ENCODE data around the gene TNFRSF12A.
A peak's percentile ranks its signal among the peaks of the same experiment; 100 is the strongest.
"Not testable (repeated sequence)": the region's sequence is repeated elsewhere in the genome, so short reads cannot be mapped to it uniquely, and the experiment has no call there.

Gene TNFRSF12A

DNA sequence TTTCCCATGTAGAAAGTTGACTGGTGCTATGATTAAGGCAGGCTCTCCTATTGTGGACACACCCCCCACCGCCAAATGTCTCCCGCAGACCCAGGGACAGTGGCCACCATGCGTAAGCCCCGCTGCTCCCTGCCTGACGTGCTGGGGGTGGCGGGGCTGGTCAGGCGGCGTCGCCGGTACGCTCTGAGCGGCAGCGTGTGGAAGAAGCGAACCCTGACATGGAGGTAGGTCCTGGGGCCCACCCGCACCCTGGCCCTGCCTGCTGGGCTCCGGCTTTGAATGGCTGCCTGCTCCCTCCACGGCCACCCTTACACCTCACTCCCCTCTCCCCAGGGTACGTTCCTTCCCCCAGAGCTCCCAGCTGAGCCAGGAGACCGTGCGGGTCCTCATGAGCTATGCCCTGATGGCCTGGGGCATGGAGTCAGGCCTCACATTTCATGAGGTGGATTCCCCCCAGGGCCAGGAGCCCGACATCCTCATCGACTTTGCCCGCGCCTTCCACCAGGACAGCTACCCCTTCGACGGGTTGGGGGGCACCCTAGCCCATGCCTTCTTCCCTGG is 29.8 kb downstream of the TNFRSF12A start:
- DNase-seq, result no peak

DNA sequence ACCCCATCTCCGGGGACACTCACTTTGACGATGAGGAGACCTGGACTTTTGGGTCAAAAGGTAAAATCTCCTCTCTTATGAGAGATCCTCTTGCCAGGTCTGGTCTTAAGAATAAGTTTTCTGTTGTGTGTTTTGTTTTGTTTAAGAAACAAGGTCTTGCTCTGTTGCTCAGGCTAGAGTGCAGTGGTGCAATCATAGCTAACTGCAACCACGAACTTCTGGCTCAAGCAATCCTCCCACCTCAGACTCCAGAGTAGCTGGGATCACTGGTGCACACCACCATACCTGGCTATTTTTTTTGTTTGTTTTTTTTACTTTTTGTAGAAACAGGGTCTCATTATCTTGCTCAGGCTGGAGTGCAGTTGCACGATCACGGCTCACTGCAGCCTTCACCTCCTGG is 30.3 kb downstream of the TNFRSF12A start:
- DNase-seq, result peak; percentile 16 to 34

DNA sequence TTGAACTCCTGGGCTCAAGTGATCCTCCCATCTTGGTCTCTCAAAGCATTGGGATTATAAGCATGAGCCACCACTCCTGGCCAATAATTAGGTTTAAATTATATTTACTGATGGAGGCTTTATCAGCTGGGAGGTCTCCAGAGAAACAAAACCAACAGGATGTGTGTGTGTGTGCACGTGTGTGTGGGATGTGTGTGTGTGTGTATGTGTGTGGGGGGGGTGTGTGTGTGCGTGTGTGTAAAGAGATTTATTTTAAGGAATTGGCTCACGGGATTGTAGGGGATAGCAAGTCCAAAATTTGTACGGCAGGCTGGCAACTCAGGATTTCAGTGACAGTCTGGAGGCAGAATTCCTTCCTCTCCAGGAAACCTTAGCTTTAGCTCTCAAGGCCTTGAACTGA is 30.8 kb downstream of the TNFRSF12A start:
- DNase-seq, result no peak

DNA sequence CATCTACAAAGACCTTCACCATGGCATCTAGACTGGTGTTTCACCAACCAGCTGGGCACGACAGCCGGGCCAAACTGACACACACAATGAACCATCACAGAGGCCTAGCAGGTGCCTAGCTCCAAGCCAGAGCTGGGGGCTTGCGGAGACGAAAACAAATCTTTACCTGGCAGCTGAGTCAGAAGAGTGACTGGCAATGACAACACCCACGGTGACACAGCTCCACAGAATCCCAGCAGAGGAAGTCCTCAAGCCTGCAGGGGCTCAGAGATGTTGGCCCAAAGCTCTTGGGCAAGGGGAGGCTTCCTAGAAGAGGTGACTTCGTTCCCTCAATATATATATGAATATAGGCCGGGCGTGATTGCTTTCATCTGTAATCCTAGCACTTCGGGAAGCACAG is 31.3 kb downstream of the TNFRSF12A start:
- peak; percentile 54 to 75 for DNase-seq

DNA sequence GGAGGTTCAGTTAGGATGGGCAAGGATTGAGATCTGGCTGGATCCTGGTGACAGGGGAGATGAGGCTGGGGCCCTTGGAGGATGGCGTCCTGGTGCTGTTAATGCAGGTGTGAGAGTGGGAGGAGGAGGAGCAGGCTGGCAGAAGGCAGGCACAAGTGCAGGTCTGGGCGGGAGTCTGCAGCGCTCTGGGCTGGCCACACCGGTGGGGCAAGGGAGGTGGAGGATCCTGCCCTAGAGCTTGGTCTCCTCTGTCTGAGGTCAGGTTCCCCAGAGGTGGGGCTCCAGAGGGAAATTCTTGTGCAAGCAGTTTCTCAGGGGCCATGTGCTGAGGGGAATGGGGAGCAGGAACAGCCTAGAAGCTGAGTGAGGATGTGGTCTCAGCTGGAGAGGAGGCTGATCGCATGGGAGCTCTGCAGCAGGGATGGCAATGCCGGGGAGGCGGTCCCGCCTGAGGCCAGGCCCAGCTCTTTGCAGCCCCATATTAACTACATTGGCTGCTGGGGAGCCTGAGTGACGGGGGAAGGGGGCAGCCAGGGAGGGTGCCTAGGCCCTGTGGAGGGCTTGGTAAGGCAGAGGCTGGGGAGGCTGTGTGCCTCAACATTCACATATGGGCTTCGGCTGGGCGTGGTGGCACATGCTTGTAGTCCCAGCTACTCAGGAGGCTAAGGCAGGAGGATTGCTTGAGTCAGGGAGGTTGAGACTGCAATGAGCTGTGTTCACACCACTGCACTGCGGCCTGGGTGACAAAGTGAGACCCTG is 32.6 kb downstream of the TNFRSF12A start:
- not testable (repeated sequence) for DNase-seq

DNA sequence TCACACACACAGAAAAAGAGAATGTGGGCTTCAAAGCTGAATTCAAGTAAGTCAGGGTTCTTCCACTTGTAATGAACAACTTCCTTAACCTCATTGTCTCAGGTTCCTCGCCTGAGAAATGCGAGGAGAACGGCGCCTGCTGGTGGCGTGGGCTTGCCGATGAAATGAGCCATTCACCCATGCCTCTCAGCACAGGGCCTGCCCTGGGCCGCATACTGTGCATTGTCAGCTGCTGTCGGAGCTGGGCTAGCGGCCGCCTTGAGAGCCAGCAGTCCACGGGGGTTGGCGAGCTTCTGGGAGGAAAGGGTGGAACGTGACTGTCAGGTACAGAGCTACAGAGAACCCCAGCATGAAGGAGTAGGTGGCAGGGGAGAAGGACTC is 33.2 kb downstream of the TNFRSF12A start:
- DNase-seq, result peak in 1 of 2 donors; percentile 20

DNA sequence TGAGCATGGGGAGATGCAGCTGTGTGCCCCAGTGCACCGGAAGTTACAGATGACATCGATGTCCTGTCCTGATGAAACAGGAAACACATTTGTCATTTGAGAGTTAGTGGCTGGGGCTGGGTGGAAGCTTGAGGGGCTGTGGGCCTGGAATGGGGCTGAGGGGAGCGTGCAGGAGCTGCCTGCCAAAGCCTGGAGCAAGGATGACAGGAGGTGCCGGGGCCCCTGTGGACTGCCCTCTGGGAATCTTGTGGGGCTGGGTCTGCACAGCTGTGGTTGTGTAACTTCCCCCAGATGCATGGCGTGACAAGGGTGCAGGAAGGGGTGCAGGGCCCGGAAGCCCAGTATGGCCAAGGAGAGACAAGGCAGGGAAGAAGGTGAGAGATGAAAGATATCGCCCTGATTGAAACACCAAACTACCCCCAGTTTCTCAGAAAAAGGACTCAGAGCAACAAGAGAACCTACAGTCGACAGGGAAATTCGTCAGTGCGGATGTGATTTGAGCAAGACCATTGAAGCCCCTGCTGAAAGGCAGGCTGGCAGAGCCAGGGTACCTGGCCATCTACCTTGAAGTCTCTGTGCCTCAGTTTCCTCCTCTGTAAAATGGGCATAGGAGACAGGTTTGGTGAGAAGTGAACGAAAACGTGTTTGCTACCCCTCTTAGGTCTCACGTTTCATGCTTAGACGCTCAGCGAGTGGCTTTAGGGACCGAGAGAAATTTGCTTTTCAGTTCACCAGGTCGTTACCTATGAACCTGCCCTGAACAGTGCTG is 35.0 kb downstream of the TNFRSF12A start:
- DNase-seq, result peak in 1 of 2 donors; percentile 6

DNA sequence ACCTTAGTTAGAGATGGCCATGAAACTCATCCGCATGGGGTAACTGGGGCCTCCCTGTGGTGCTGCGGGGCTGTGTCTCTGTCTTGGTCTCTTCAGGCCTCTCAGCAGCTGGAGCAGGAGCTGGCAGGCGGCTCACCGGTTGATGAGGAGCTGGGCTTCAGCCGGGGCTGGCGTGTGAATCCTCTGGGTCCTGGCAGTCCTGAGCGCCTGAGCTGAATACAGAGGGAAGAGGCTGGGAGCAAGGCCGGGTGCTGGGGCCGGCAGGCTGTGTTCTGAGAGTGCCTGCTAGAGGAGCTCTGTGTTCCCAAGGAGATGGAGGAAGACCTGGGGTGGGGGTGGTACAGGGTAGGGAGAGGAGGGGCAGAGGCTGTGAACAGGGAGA is 35.6 kb downstream of the TNFRSF12A start:
- DNase-seq, result not testable (repeated sequence)

DNA sequence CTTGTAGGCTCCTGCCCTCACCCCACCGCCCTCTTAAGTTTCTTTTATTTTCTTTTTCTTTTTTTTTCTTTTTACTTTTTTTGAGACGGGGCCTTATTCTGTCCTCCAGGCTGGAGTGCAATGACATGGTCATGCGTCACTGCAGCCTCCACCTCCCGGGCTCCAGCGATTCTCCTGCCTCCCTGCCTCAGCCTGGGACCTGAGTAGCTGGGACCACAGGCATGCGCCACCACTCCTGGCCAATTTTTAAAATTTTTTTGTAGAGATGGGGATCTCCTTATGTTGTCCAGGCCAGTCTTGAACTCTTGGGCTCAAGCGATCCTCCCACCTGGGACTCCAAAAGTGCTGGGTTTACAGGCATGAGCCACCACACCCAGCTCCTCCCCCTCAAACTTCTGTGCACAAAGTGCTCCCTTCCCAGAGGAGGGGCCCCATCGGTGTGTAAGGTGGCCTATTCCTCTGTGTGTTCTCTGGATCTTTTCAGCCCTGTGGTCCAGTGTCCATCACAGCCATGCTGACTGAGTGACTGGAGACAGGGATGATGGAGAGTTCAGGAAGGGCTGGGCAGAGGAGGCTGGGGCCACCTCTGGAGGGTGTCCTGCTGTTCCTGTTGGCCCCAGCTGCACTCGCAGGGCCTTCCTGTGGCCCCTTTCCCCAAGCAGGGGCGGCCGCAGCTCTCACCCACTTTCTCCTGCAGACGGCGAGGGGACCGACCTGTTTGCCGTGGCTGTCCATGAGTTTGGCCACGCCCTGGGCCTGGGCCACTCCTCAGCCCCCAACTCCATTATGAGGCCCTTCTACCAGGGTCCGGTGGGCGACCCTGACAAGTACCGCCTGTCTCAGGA is 36.4 kb downstream of the TNFRSF12A start:
- no peak for DNase-seq

DNA sequence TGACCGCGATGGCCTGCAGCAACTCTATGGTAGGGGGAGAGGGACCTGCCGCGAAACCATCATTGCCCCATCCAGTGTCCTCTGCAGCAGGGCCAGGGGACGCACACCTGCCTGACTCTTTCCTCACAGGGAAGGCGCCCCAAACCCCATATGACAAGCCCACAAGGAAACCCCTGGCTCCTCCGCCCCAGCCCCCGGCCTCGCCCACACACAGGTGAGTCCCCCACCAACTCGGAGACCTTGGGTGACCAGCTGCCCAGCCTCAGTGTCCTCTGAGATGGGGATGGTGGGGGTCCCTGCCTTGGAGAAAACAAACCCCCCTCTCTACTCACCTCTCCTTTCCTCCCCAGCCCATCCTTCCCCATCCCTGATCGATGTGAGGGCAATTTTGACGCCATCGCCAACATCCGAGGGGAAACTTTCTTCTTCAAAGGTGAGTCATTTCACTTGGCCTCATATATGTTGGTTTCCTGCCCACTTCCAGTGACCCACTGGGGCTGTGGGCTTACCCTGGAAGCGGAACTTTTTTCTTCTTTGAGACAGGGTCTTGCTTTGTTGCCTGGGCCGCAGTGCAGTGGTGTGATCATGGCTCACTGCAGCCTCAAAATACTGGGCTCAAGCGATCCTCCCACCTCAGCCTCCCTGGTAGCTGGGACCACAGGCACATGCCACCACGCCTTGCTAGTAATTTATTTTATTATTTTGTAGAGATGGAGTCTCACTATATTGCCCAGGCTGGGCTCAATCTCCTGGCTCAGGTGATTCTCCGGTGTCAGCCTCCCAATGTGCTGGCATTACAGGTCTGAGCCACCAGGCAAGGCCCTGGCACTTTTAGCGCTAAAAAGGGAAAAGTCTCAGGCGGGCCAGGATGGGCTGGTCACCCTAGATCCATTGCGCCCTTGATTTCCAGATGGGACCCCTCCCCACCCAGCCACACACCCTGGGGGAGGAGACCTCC is 37.3 kb downstream of the TNFRSF12A start:
- DNase-seq, result no peak

DNA sequence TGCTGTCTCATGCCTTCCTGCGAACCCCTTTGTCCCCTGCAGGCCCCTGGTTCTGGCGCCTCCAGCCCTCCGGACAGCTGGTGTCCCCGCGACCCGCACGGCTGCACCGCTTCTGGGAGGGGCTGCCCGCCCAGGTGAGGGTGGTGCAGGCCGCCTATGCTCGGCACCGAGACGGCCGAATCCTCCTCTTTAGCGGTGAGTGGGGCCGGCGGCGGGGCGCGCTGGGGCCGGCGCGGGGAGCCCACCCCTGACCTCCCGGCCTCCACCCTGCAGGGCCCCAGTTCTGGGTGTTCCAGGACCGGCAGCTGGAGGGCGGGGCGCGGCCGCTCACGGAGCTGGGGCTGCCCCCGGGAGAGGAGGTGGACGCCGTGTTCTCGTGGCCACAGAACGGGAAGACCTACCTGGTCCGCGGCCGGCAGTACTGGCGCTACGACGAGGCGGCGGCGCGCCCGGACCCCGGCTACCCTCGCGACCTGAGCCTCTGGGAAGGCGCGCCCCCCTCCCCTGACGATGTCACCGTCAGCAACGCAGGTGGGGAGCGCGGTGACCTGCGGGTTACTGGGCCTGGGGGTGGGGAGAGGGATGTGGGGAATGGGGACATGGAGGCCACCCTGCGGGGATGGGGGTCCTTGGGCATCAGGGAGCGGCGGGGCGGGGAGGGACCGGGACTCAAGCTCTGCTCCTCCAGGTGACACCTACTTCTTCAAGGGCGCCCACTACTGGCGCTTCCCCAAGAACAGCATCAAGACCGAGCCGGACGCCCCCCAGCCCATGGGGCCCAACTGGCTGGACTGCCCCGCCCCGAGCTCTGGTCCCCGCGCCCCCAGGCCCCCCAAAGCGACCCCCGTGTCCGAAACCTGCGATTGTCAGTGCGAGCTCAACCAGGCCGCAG is 38.2 kb downstream of the TNFRSF12A start:
- peak in 1 of 2 donors; percentile 12 for DNase-seq

DNA sequence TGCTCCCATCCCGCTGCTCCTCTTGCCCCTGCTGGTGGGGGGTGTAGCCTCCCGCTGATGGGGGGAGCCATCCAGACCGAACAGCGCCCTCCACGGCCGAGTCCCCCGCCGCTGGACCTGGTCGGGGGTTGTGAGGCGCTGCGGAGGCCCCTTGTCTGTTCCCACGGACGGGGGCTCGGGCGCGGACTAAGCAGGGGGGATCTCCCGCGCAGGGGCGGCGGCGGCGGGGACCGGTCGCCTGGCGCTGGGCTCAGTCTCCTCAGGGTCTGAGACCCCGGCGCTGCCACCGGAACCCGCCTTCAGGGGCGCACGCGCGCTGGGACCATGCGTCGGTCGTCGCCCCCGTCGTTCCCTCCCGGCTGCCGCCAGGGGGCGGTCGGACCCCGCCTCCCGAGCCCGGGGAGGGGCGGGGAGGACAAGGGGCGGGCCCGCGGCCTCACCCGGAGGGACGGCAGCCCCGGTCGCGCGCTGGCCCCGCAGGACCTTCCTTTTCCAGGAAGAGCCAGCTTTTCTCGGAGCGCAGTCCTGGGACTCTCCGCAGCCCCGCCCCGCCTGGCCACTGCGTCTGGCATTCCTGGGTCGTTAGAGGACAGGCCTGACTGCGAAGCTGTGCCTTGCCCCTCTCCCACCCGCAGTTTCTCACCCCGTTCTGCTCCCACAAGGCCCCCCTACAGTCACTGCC is 39.0 kb downstream of the TNFRSF12A start:
- DNase-seq, result peak; percentile 82 to 88

DNA sequence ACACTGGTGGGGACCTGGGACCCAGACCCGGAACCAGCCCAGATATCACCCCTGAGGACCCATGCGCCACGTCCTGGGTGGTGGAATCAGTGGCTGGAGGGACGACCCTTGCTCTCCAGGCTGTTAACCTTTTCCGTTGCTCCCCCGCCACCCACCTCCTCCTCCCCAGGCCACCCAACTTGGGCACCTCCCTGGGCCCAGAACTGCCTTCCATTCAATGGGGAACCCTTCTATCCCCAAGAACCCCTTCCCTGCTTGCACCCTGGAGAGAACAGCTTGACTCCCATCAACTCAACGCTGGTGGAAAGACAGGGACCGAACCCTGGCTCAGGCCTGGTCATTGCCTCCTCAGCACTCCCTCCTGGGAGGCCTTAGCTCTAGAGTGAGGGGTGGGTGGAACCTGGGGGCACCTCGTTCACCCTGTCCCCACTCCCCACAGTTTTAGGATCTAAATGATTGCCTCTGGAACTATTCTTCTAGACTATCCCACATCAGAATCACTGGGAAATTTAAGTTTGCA is 39.6 kb downstream of the TNFRSF12A start:
- no peak for DNase-seq

DNA sequence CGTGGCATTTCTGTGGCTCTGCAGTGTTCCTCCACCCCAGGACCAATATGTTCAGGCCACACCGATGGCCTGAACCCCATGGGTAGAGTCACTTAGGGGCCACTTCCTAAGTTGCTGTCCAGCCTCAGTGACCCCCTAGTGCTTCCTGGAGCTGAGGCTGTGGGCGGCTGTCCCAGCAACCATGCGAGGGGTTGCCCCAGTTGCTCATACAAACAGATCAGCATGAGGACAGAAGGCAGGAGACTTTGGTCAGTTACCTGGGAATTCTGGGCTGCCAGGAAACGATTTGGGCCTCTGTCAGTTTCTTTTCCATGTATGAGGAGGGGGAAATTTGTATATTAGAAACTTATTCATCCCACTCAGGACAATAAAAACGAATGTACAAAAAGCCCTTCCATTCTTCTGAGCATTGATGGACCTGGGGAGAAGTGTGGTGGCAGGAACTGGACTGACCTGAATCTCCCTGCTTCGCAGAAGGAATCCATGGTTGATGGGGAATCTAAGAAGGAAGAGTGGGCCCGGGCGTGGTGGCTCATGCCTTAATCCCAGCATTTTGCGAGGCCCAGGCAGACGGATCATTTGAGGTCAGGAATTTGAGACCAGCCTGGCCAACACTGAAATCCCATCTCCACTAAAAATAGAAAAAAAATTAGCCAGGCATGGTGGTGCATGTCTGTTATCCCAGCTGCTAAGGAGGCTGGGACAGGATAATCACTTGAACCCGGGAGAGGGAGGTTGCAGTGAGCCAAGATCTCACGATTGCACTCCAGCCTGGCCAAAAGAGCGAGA is 40.4 kb downstream of the TNFRSF12A start:
- DNase-seq, result no peak

DNA sequence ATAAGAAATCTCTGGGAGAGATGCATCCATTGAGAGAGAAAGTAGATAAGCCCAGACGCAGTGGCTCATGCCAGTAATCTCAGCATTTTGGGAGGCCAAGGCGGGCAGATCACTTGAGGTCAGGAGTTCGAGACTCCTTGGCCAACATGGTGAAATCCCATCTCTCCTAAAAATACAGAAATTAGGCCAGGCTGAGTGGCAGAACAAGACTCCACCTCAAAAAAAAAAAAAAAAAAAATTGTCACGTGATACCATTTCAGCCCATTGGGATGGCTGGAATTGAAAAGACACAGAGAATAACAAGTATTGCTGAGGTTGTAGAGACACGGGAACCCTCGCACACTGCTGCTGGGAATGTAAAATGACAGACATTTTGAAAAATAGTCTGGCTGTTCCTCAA is 42.4 kb downstream of the TNFRSF12A start:
- no peak for DNase-seq

DNA sequence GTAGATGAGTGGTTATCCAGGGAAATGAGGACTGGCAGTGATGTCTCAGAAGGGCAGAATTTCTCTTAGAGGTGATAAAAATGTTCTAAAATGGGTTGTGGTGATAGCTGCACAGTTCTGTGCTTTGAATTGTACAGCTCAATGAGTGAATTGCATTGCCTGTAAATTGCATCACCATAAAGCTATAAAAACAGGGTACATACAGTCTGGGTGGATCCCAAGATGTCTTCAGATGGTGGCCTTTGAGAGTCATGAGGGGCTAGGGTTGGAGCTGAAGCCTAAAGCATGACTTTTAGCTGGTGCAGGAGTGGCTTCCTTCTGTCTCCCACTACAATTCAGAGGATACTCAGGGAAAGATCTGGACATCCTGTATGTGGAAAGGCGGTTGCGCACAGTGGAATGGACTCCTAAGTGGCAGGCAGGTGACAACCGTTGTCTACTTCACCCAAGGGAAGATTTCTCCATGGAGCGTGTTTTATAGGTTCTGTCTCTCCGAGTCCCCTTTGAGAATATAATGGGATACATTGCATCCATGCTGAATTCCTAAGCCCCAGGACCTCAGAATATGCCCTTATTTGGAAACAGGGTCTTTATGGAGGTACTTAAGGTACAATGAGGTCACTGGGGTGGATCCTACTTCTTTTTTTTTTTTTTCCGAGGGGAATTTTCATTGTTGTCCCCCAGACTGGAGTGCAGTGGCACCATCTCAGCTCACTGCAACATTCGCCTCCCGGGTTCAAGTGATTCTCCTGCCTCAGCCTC is 43.6 kb downstream of the TNFRSF12A start:
- no peak for DNase-seq

DNA sequence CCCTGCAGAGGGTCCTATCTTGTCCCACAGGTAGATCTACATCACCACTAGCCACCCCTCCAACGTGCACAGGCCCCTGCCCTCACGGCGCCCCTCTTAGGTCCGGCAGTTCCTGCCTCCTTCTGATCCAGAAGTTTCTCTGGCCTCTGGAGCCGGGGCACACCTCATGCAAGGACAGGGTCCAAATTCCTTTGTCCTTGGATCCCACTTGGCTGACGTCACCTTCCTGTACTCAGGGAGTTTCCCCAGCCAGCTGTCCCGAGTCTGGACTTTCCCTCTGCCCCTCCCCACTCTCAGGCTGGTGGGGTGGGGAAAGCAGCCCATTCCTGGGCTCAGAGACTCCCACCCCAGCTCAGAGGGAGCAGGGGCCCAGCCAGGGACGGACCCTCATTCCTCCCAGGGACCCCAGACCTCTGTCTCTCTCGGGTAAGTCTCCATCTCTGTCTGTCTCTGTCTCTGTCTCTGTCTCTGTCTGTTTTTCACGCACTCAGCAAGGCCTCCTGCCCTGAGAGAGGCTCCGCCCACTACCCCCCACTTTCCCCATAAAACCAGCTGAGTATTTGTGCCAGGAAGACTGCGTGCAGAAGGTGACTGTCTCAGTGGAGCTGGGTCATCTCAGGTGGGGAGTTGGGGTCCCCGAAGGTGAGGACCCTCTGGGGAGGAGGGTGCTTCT is 45.0 kb downstream of the TNFRSF12A start, which contains the start of gene IL32:
Gene IL32 (plus strand): TSS at position 572 of the 673 bp plus-strand sequence. CDS start 172 bp downstream, outside the sequence.
- no peak for DNase-seq

Data from inflammatory macrophage (primary cell).